ENCODE results near the gene SLC12A8.
A peak's percentile ranks its signal among the peaks of the same experiment; 100 is the strongest.

SLC12A8 gene

DNA sequence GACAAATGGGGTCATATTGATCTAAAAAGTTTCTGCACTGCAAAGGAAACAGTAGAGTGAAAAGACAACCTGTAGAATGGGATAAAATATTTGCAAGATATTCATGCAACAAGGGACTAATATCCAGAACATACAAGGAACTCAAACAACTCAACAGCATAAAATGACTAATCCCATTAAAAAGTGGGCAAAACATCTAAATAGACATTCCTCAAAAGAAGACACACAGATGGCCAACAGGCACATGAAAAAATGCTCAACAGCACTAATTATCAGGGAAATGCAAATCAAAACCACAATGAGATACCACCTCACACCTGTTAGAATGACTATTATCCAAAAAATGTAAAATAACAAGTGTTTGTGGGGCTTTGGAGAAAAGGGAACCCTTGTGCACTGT lies 8.8 kb downstream of the SLC12A8 start:
- TF ChIP-seq PAX5 (IDR thresholded peaks at IDR 0.05; ENCODE audit: insufficient read depth, low read length, severe bottlenecking) (no peak), POLR2A (IDR thresholded peaks at IDR 0.05; ENCODE audit: low read depth, low read length) (no peak), SPI1 (IDR thresholded peaks at IDR 0.05; ENCODE audit: low read depth, low read length) (no peak), POU2F2 (IDR thresholded peaks at IDR 0.05; ENCODE audit: low read depth, low read length) (no peak), TAF1 (IDR thresholded peaks at IDR 0.05; ENCODE audit: low read depth, low read length) (no peak), POLR2AphosphoS5 (IDR thresholded peaks at IDR 0.05; ENCODE audit: low read depth, low read length) (no peak)
- DNase-seq (ENCODE audit: insufficient read length, low spot score), result no peak
- FAIRE-seq, result no peak

DNA sequence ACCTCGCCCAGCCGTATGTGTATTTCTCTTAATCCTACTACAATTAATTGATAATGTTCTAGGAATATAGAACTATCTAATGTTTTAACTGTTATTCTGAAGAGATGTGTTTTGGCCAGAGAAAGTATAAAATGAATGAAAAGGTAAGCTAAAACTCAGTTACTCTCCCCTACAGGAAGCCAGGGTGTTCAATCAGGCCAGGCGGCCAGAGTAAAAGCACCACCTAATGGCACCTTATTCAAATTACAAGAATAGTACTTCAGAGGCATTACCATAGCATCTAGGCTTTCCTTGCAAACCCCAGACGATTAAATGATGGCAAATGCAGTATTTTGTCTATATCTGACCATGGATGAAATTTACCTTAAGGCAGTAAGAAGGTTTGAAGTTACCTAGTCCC lies 10.4 kb downstream of the SLC12A8 start:
- peak; percentile 62 for FAIRE-seq
- no peak for DNase-seq (ENCODE audit: insufficient read length, low spot score)
- TF ChIP-seq TAF1 (IDR thresholded peaks at IDR 0.05; ENCODE audit: low read depth, low read length) (no peak), POLR2AphosphoS5 (IDR thresholded peaks at IDR 0.05; ENCODE audit: low read depth, low read length) (no peak), POLR2A (IDR thresholded peaks at IDR 0.05; ENCODE audit: low read depth, low read length) (no peak), PAX5 (IDR thresholded peaks at IDR 0.05; ENCODE audit: insufficient read depth, low read length, severe bottlenecking) (no peak), POU2F2 (IDR thresholded peaks at IDR 0.05; ENCODE audit: low read depth, low read length) (no peak), SPI1 (IDR thresholded peaks at IDR 0.05; ENCODE audit: low read depth, low read length) (no peak)

DNA sequence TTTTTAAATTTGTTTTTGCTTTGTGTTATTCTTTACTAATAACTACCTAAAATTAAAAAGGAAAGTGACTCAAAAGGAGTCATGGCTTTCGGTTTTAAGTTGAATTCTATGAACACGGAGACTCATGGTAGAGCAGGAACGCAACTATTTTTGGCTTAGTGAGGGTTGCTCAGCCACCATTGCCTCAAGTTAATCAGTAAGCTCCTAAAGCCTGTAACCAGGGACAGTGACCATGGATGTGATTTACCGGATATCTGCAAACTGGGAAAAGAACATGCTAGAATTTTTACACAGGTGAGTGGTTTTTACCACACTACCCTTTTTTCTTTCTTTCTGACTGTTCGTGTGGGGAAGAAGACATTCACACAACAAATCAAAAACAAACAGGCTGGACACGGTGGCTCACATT lies 11.8 kb downstream of the SLC12A8 start:
- no peak for DNase-seq (ENCODE audit: insufficient read length, low spot score)
- peak; percentile 58 for FAIRE-seq
- TF ChIP-seq POLR2AphosphoS5 (IDR thresholded peaks at IDR 0.05; ENCODE audit: low read depth, low read length) (no peak), SPI1 (IDR thresholded peaks at IDR 0.05; ENCODE audit: low read depth, low read length) (peak; percentile 47; the same call in 1 of the 2 replicates)

DNA sequence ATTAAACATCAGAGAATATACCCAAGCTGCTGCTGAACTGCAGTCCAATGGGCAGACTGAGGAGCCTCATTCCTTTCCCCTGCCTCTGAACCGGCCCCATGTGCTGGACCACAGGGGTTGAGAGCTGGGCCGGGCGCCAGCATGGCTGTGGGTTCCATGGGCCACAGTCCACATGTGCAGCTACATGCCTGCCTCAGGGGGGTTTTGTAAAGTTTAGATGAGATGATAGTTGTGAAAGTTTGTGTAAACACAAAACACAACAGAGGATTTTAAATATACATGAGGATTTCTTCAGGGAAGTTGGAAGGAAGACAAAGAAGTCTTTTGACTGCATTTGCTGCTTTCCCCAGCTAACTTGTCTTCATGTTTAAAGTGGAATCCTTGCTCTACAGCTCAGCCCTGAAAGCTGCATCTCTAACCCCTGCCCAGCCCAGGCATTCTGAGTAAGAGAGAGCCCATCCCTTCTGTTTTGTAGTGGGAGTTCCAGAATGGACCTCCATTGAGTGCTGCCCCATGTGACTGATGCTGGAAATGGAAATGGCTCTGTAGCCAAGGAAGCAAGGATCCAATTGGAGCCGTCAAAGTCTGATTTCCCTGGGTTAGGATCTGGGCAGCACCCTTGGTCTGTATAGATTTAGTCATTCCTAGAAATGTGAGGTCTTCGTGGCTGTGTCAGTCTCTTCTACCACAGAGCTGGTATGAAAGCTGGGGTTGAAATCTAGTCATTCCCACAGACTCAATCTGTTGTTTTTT lies 17.5 kb downstream of the SLC12A8 start:
- no peak for TF ChIP-seq TAF1 (IDR thresholded peaks at IDR 0.05; ENCODE audit: low read depth, low read length)
- no peak for TF ChIP-seq POLR2AphosphoS5 (IDR thresholded peaks at IDR 0.05; ENCODE audit: low read depth, low read length)
- no peak for TF ChIP-seq POLR2A (IDR thresholded peaks at IDR 0.05; ENCODE audit: low read depth, low read length)
- TF ChIP-seq POU2F2 (IDR thresholded peaks at IDR 0.05; ENCODE audit: low read depth, low read length), result no peak
- TF ChIP-seq SPI1 (IDR thresholded peaks at IDR 0.05; ENCODE audit: low read depth, low read length), result no peak
- TF ChIP-seq PAX5 (IDR thresholded peaks at IDR 0.05; ENCODE audit: insufficient read depth, low read length, severe bottlenecking), result no peak
- DNase-seq (ENCODE audit: insufficient read length, low spot score) (no peak), FAIRE-seq (no peak)

DNA sequence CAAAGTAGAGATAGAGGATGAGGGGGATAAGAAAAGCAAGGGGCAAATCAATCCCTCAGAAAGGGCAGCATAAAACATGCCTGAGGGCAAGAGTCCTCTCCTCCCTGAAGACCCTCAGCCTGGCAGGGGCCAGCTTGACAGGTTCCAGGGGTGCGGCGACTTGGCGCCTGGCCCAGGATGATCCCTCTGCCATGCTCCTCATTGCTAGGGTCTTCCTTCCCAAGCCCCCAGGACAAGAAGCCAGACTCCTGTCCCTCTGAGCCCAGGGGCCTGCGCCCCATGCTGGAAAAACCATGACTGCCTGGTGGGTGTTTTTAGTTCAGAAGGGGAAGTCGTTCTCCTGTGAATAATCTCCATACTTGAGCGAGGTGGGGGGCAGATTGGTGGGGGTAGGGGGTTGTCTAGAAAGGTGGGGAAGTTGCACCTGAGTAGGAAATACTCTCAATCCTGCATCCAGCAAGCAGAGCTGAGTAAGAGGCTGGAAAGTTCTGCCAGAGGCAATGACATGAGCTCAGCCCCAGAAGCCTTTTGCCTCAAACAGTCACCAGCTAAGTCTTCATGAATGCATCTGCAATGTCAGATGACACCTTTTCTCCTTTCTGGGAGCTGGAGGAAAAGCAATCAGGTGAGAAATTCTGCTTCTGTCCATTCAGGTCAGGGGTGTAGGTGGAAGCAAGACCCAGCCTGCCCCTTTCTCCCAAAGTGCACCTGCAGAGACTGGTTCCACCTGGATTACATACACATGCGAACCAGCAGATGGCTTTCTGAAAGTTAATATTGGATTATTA lies 18.3 kb downstream of the SLC12A8 start:
- TF ChIP-seq POU2F2 (IDR thresholded peaks at IDR 0.05; ENCODE audit: low read depth, low read length), result no peak
- peak; percentile 28 for TF ChIP-seq SPI1 (IDR thresholded peaks at IDR 0.05; ENCODE audit: low read depth, low read length)
- no peak for FAIRE-seq
- no peak for DNase-seq (ENCODE audit: insufficient read length, low spot score)

DNA sequence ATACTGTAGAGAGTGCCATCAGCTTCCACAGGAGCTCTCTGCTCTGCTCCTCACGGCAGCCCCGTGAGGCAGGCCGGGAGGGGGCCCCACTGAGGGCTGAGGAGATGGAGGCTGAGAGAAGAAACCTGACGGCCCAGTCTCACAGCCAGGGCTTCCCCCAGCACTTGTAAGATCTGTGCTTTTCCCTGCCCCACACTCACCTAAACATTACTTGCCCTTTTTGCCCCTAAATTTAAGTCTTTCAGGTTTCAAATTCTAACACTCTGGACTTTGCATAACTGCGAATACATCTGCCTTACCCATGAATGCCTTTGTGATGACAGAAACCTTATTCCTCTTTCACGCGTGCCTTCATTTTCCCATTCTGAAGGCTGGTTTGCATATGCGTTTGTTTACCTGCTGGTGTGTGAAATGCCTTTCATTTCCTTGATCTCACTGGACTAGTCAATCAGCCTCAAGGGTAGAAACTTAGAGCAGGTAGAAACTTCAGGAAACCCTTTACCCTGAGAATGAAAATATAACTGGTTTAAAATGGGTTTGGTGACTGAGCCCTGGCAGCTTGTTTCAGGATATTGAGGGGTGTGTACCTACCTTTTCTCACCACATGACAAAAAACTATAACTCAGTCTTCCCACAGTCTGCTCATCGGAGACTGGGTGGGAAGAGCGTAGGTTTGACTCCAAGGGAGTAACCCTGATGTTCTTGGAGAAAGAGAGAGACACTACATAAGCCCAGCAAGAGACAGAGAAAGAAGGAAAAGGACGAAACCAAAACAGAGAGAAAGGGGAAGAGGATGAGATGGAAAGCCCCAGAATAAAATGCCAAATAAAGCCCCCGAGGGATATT lies 20.1 kb downstream of the SLC12A8 start:
- TF ChIP-seq POLR2AphosphoS5 (IDR thresholded peaks at IDR 0.05; ENCODE audit: low read depth, low read length), result no peak
- TF ChIP-seq POU2F2 (IDR thresholded peaks at IDR 0.05; ENCODE audit: low read depth, low read length), result peak; percentile 72; the same call in 1 of the 2 replicates
- DNase-seq (ENCODE audit: insufficient read length, low spot score) (peak; percentile 54), FAIRE-seq (peak; percentile 97)

DNA sequence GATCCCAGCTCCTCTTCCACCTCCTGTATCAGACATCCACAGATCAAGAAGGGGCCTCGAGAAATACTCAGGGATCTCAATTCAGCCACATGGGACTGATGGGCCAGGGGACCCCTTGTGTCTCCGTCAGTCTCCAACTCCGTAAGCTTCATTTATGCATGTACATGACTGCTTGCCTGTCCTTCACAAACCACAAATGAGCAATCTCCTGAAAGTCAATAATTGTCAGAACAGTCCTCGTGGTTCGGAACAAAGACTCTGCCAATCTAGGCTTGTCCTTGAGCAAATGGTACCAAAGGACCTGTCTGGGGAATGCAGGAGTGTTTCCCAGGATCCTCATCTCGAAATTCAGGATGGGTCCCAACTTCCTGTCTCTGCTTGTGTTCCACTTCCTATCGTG lies 20.8 kb downstream of the SLC12A8 start:
- DNase-seq (ENCODE audit: insufficient read length, low spot score) (no peak), FAIRE-seq (no peak)
- TF ChIP-seq POLR2AphosphoS5 (IDR thresholded peaks at IDR 0.05; ENCODE audit: low read depth, low read length), result no peak
- peak; percentile 59; the same call in 1 of the 2 replicates for TF ChIP-seq POU2F2 (IDR thresholded peaks at IDR 0.05; ENCODE audit: low read depth, low read length)
- TF ChIP-seq SPI1 (IDR thresholded peaks at IDR 0.05; ENCODE audit: low read depth, low read length), result no peak

DNA sequence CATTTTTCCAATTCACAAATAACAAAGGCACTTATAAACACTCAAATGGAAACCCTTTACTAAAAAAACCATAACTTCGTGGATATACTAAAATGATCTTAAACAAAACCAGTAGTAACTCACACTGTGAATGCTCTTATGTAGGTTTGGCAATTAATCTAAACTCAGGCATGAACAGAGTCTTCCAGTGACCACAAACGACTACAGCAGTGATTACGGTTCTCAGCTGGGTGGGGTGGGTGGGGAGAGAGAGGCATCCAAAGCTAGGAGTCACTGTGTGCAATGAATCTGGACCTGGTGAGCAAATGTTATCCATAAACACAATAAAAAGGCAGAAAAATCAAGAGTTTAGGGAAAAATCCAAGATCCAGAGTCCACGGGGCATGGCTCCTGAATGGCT lies 21.3 kb downstream of the SLC12A8 start:
- no peak for DNase-seq (ENCODE audit: insufficient read length, low spot score)
- no peak for TF ChIP-seq PAX5 (IDR thresholded peaks at IDR 0.05; ENCODE audit: insufficient read depth, low read length, severe bottlenecking)
- no peak for TF ChIP-seq POLR2AphosphoS5 (IDR thresholded peaks at IDR 0.05; ENCODE audit: low read depth, low read length)
- TF ChIP-seq POU2F2 (IDR thresholded peaks at IDR 0.05; ENCODE audit: low read depth, low read length), result no peak
- FAIRE-seq, result peak; percentile 57

DNA sequence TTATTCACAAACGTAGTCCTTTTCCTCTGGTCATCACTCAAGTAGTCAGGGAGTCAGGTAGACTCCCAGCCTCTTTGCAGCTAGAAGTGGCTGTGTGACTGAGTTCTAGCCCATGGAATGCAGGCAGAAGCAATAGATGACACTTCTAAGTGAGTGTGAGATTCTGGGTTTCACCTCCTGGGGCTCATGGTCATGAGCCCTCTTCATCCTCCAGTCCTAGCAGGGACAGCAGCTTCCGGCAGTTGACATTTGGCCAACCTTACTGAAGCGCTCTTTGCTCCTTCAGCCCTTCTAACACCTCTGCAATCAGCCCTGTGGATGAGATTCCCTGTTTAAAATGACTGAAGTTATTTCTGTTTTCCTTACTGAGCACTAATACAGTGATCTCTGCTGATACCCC lies 21.8 kb downstream of the SLC12A8 start:
- no peak for DNase-seq (ENCODE audit: insufficient read length, low spot score)
- peak; percentile 55 for FAIRE-seq
- TF ChIP-seq TAF1 (IDR thresholded peaks at IDR 0.05; ENCODE audit: low read depth, low read length), result no peak

All from GM12891 (cell line).